PC-9 (cell line): ENCODE results near the gene GCM1.

Source experiments
- EZH2 ChIP-seq: fragments of 200-600 bp; sonication (generic); IDR thresholded peaks from 2 replicates; pipeline ENCODE4 v1.8.0; 2017; ENCODE audit warnings: antibody characterized with exemption, low read depth
- TF ChIP-seq, protein P1 (sequence below): fragments of 200-600 bp; sonication (generic); conservative IDR thresholded peaks from 2 replicates; pipeline ENCODE4 v1.6.1; 2017; ENCODE audit warnings: mixed run types, antibody characterized with exemption, mild to moderate bottlenecking, moderate library complexity

DNA sequence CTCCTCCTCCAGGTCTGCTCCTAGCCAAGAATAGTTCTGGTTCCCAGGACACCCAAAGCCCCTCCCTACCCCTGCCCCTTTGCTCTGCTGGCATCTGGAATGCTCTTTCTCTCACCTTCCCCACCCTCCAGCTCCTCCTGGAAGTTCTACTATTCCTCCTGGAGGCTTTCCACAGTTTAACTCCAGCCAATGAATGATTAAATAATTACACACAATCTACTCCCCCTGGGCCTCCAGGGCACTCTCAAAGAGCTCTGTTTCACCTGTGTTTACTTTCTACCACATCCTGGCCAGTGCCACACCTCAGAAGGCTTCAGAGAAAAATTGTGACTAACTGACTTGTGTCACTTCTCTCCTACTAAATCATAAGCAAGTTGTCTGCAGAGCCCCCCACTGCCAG, 36.2 kb downstream of the GCM1 start:
- TF ChIP-seq, protein P1, sequence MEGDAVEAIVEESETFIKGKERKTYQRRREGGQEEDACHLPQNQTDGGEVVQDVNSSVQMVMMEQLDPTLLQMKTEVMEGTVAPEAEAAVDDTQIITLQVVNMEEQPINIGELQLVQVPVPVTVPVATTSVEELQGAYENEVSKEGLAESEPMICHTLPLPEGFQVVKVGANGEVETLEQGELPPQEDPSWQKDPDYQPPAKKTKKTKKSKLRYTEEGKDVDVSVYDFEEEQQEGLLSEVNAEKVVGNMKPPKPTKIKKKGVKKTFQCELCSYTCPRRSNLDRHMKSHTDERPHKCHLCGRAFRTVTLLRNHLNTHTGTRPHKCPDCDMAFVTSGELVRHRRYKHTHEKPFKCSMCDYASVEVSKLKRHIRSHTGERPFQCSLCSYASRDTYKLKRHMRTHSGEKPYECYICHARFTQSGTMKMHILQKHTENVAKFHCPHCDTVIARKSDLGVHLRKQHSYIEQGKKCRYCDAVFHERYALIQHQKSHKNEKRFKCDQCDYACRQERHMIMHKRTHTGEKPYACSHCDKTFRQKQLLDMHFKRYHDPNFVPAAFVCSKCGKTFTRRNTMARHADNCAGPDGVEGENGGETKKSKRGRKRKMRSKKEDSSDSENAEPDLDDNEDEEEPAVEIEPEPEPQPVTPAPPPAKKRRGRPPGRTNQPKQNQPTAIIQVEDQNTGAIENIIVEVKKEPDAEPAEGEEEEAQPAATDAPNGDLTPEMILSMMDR = no peak
- no peak for TF ChIP-seq EZH2
